Endodermal cell (in vitro differentiated cells): ENCODE data around the gene ASRGL1. TPM values are rescaled to one million over a fixed set of nuclear protein-coding genes. Genes with fewer than 3 reads are reported as not detected.
A peak's percentile ranks its signal among the peaks of the same experiment; 100 is the strongest.

Source experiments
- DNase-seq: peaks from one replicate; pipeline ENCODE4 v3.0.0-alpha.2; 2017
- H3K27ac ChIP-seq: 2 replicates; pipeline ENCODE4 v1.5.1; 2013; ENCODE audit warnings: mild to moderate bottlenecking, low read depth, low read length, moderate library complexity
- H3K27me3 ChIP-seq: 2 replicates; pipeline ENCODE4 v1.6.1; 2013; ENCODE audit warnings: mild to moderate bottlenecking, low read length, moderate library complexity; ENCODE audit not compliant: insufficient read depth, control insufficient read depth, poor library complexity, severe bottlenecking
- H3K36me3 ChIP-seq: 2 replicates; pipeline ENCODE4 v1.7.0; 2013; ENCODE audit warnings: mild to moderate bottlenecking, low read length, moderate library complexity; ENCODE audit not compliant: control insufficient read depth, insufficient read depth
- H3K4me1 ChIP-seq: one replicate; pipeline ENCODE4 v1.7.0; 2013; ENCODE audit warnings: low read length; ENCODE audit not compliant: control insufficient read depth, insufficient read depth
- H3K4me3 ChIP-seq: 2 replicates; pipeline ENCODE4 v1.5.1; 2013; ENCODE audit warnings: mild to moderate bottlenecking, low read length, moderate library complexity
- H3K9ac ChIP-seq: 2 replicates; pipeline ENCODE4 v1.6.1; 2013; ENCODE audit warnings: mild to moderate bottlenecking, low read length, moderate library complexity; ENCODE audit not compliant: poor library complexity, severe bottlenecking; ENCODE audit errors: extremely low read depth
- H3K9me3 ChIP-seq: 2 replicates; pipeline ENCODE4 v1.6.1; 2013; ENCODE audit warnings: mild to moderate bottlenecking, low read length, moderate library complexity; ENCODE audit not compliant: control insufficient read depth
- H3K27ac Mint-ChIP-seq: 2 replicates; pipeline ENCODE4 v1.8.0; 2020; ENCODE audit warnings: mixed read lengths
- H3K27me3 Mint-ChIP-seq: 2 replicates; pipeline ENCODE4 v1.8.0; 2021; ENCODE audit warnings: mild to moderate bottlenecking, mixed read lengths; ENCODE audit not compliant: insufficient read depth
- H3K36me3 Mint-ChIP-seq: 2 replicates; pipeline ENCODE4 v1.8.0; 2020; ENCODE audit warnings: low read depth, mixed read lengths
- H3K4me1 Mint-ChIP-seq: 2 replicates; pipeline ENCODE4 v1.8.0; 2020; ENCODE audit warnings: mixed read lengths
- H3K4me3 Mint-ChIP-seq: 2 replicates; pipeline ENCODE4 v1.8.0; 2020; ENCODE audit warnings: mild to moderate bottlenecking, moderate library complexity, mixed read lengths
- H3K9me3 Mint-ChIP-seq: 2 replicates; pipeline ENCODE4 v1.8.0; 2020; ENCODE audit warnings: mild to moderate bottlenecking, mixed read lengths
- WGBS, 2 experiments: methylation state at CpG; one replicate each; pipeline versions ENCODE4 v1.1.5 to v1.1.7; 2013; ENCODE audit warnings: missing lambda C conversion rate in 2 of 2, mixed read lengths in 1 of 2; ENCODE audit not compliant: insufficient coverage in 1 of 2, insufficient read length in 1 of 2; 5-methylcytosine and 5-hydroxymethylcytosine counted together
- total RNA-seq, 2 donors: library from RNA; stranded (reverse); fragmentation: NEBNext Ultra II Directional in 1 of 2; extraction: Animal tissue kit (Norgen Biotek cat#: 25700) in 1 of 2; gene quantifications; 2 replicates in 1 of 2; 3 replicates in 1 of 2; pipeline ENCODE4 v1.2.1, GENCODE V29; 2021
- TF ChIP-seq, protein P1 (sequence below): fragments of 200-600 bp; sonication (generic); conservative IDR thresholded peaks from 2 replicates; pipeline ENCODE4 v1.5.0; 2021; ENCODE audit warnings: antibody characterized with exemption, mild to moderate bottlenecking

Gene ASRGL1
- total RNA-seq, 2 donors from 2014 or later, result 39.8 to 61.8 TPM

GRCh38 chr11:62393061-62393611, 55.9 kb downstream of the ASRGL1 start:
- Mint-ChIP-seq H3K4me1 (peaks cover 30% of the 10 kb centered on the region), H3K4me3 (no peak overlapping the region), H3K27ac (no peak overlapping the region), H3K36me3 (peaks cover 6% of the 10 kb centered on the region), H3K9me3 (no peaks in the 10 kb centered on the region), H3K27me3 (no peaks in the 10 kb centered on the region)
- Histone ChIP-seq H3K27ac (no peak overlapping the region), H3K9me3 (no peaks in the 10 kb centered on the region), H3K9ac (no peak overlapping the region), H3K27me3 (no peaks in the 10 kb centered on the region), H3K4me3 (no peak overlapping the region), H3K36me3 (no peaks in the 10 kb centered on the region), H3K4me1 (peaks cover 17% of the 10 kb centered on the region)
- TF ChIP-seq, protein P1, sequence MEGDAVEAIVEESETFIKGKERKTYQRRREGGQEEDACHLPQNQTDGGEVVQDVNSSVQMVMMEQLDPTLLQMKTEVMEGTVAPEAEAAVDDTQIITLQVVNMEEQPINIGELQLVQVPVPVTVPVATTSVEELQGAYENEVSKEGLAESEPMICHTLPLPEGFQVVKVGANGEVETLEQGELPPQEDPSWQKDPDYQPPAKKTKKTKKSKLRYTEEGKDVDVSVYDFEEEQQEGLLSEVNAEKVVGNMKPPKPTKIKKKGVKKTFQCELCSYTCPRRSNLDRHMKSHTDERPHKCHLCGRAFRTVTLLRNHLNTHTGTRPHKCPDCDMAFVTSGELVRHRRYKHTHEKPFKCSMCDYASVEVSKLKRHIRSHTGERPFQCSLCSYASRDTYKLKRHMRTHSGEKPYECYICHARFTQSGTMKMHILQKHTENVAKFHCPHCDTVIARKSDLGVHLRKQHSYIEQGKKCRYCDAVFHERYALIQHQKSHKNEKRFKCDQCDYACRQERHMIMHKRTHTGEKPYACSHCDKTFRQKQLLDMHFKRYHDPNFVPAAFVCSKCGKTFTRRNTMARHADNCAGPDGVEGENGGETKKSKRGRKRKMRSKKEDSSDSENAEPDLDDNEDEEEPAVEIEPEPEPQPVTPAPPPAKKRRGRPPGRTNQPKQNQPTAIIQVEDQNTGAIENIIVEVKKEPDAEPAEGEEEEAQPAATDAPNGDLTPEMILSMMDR, result peak; percentile 59
- 95% methylated on average over 8 to 12 of the region's 12 CpGs for WGBS, 2 experiments
- DNase-seq, result no peak

- H3K27ac Mint-ChIP-seq, result no peak overlapping the region
- H3K4me3 ChIP-seq, result no peak overlapping the region
These were observed 56.5 kb downstream of the ASRGL1 start for GRCh38 chr11:62393735-62394134.

GRCh38 chr11:62394825-62395538, 57.7 kb downstream of the ASRGL1 start:
- no peak overlapping the region for H3K27ac Mint-ChIP-seq
- peak; percentile 91 for DNase-seq
- peaks cover 6% of the 10 kb centered on the region for H3K36me3 Mint-ChIP-seq
- peak overlapping the region; percentile 16 for H3K4me3 Mint-ChIP-seq
- Histone ChIP-seq H3K9ac (no peak overlapping the region), H3K27ac (no peak overlapping the region), H3K4me1 (peaks cover 17% of the 10 kb centered on the region), H3K4me3 (no peak overlapping the region), H3K27me3 (no peaks in the 10 kb centered on the region), H3K9me3 (no peaks in the 10 kb centered on the region), H3K36me3 (no peaks in the 10 kb centered on the region)
- TF ChIP-seq, protein P1, result peak; percentile 87
- no peaks in the 10 kb centered on the region for H3K9me3 Mint-ChIP-seq
- H3K4me1 Mint-ChIP-seq, result peaks cover 38% of the 10 kb centered on the region
- H3K27me3 Mint-ChIP-seq, result no peaks in the 10 kb centered on the region
- WGBS, 2 experiments, result 14 to 36% methylated on average over 9 to 14 of the region's 14 CpGs

More at GRCh38 chr11:62393735-62394134, 56.5 kb downstream of the ASRGL1 start:
- no peak overlapping the region for H3K4me3 Mint-ChIP-seq
- WGBS, 2 experiments, result 92 to 94% methylated on average over 3 to 5 of the region's 5 CpGs
- Histone ChIP-seq H3K36me3 (no peaks in the 10 kb centered on the region), H3K9ac (no peak overlapping the region), H3K27ac (no peak overlapping the region), H3K27me3 (no peaks in the 10 kb centered on the region), H3K9me3 (no peaks in the 10 kb centered on the region), H3K4me1 (peaks cover 17% of the 10 kb centered on the region)
- H3K9me3 Mint-ChIP-seq, result no peaks in the 10 kb centered on the region
- DNase-seq, result no peak
- H3K27me3 Mint-ChIP-seq, result no peaks in the 10 kb centered on the region
- peaks cover 36% of the 10 kb centered on the region for H3K4me1 Mint-ChIP-seq
- H3K36me3 Mint-ChIP-seq, result peaks cover 6% of the 10 kb centered on the region
- TF ChIP-seq, protein P1, result no peak
